Skeletal muscle satellite cell (primary cell): ENCODE results near the gene COL13A1.

Experiments used
- H3K27me3 ChIP-seq: 2 replicates; pipeline ENCODE4 v1.7.0; 2013; ENCODE audit warnings: low read length; ENCODE audit not compliant: control insufficient read depth, insufficient read depth
- H3K36me3 ChIP-seq: 2 replicates; pipeline ENCODE4 v1.7.0; 2013; ENCODE audit warnings: mild to moderate bottlenecking, control low read depth, low read length; ENCODE audit not compliant: insufficient read depth
- H3K4me1 ChIP-seq: 2 replicates; pipeline ENCODE4 v1.7.0; 2013; ENCODE audit warnings: low read length; ENCODE audit not compliant: control insufficient read depth, insufficient read depth
- H3K4me2 ChIP-seq: 2 replicates; pipeline ENCODE4 v1.7.0; 2013; ENCODE audit warnings: mild to moderate bottlenecking, low read length
- H3K4me3 ChIP-seq: 2 replicates; pipeline ENCODE4 v1.7.0; 2013; ENCODE audit warnings: low read length
- H3K9ac ChIP-seq: 2 replicates; pipeline ENCODE4 v1.7.0; 2013; ENCODE audit warnings: mild to moderate bottlenecking, low read depth, low read length, moderate library complexity
- H3K9me3 ChIP-seq: replicated peaks from 2 replicates; pipeline ENCODE4 v1.7.0; 2013; ENCODE audit warnings: mild to moderate bottlenecking, control low read depth, low read length

Gene COL13A1

GRCh38 chr10:69826094-69826493, 24.4 kb downstream of the COL13A1 start:
- Histone ChIP-seq H3K9ac (no peak overlapping the region), H3K9me3 (no peaks in the 10 kb centered on the region), H3K27me3 (no peaks in the 10 kb centered on the region), H3K4me3 (no peak overlapping the region), H3K4me1 (peaks cover 1% of the 10 kb centered on the region), H3K4me2 (no peak overlapping the region), H3K36me3 (no peaks in the 10 kb centered on the region)

DNA sequence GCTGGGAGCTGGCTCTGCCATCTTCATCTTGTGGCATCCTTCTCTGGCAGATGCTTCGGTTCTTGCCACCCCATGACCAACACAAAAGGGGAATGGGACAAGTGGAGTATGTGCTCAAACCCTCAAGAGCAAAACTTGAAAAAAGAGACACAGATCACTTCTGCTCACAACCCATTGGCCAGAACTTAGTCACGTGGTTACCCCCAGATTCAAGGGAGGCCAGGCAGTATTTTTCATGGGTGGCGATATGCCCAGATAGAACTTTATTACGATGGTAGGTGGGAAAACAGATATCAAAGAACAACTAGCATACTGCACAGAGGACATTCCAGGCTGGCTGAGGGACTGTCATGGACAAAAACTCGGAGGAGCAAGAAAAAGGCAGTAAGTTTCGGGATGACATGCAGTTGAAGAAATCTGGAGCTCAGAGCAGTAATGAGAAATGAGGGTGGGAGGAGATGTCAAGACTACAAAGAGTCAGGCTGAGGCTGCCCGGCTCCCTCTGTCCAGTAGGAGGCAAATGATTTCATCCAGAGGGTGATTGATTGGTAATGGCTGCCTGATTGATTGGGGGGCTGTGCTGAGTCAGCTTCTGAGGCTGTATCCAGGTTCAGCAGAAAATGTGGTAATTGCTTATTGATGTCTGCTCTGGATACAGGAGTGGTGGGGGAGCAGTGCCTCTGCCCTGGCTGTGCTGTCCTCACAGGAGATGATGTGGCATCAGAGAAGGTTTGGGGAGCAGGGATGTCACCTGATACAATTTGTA, 25.3 kb downstream of the COL13A1 start:
- Histone ChIP-seq H3K9ac (no peak overlapping the region), H3K4me2 (no peak overlapping the region), H3K27me3 (no peaks in the 10 kb centered on the region), H3K9me3 (no peaks in the 10 kb centered on the region), H3K4me3 (no peak overlapping the region), H3K4me1 (peaks cover 9% of the 10 kb centered on the region), H3K36me3 (no peaks in the 10 kb centered on the region)

DNA sequence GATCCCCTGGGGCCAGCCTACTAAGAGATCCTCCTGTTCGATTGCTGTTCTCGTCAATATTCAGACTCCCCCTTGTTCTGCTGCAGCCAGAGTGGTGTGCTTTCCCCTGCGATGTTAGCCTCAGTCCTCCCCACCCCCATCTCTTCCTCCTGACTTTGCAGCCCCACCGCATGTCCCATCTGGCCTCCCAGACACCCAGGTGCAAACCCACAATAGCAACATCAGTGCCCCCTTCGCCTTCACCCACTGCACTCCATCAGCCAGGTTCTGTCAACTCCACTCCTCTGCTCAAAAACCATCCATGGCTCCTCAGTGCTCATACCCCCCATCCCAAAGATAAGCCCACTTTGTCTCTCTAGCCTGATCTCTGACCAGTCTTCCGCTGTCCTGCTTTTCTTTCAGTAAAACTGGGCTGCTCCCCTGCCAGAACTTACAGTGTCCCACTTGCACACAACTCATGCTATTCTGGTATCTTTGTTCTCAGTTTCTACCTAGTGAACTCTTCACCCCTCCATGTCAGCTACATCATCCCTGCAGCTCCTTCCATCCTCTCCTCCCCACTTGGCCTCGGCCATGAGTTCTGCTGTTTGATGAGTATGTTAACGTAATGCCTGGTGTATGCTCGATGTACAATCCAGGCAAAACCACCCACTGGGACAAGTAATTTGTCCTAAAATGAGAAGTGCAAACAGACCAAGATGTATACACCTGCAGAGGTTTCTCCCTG, 26.6 kb downstream of the COL13A1 start:
- Histone ChIP-seq H3K27me3 (no peaks in the 10 kb centered on the region), H3K9me3 (no peaks in the 10 kb centered on the region), H3K4me2 (no peak overlapping the region), H3K4me1 (peaks cover 9% of the 10 kb centered on the region), H3K4me3 (no peak overlapping the region), H3K9ac (no peak overlapping the region), H3K36me3 (no peaks in the 10 kb centered on the region)

DNA sequence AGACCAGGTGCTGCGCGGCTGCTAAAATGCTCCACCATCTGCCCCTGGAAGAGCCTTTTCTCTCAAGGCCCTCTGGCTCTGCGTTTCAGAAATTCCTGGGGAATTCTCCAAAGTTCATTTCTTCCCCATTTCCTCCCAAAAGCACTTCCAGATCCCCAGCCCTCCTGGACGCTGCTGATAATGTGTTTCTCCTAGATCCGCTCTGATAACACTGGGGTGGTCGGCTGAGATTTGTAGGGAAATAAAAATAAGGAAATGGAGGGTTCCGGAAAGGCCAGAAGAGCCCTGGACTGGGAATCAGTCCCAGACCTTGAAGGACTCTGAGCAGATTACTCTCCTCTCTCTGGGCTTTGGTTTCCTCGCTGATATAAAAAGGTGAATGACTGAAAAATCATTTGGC, 28.1 kb downstream of the COL13A1 start:
- no peaks in the 10 kb centered on the region for H3K9me3 ChIP-seq
- H3K4me2 ChIP-seq, result no peak overlapping the region
- no peak overlapping the region for H3K4me3 ChIP-seq
- H3K36me3 ChIP-seq, result no peaks in the 10 kb centered on the region
- H3K27me3 ChIP-seq, result no peaks in the 10 kb centered on the region
- H3K9ac ChIP-seq, result no peak overlapping the region
- H3K4me1 ChIP-seq, result peaks cover 9% of the 10 kb centered on the region

GRCh38 chr10:69831231-69831855, 29.6 kb downstream of the COL13A1 start:
- Histone ChIP-seq H3K4me3 (no peak overlapping the region), H3K4me1 (peaks cover 9% of the 10 kb centered on the region), H3K27me3 (no peaks in the 10 kb centered on the region), H3K9ac (no peak overlapping the region), H3K36me3 (no peaks in the 10 kb centered on the region), H3K4me2 (no peak overlapping the region), H3K9me3 (no peaks in the 10 kb centered on the region)

DNA sequence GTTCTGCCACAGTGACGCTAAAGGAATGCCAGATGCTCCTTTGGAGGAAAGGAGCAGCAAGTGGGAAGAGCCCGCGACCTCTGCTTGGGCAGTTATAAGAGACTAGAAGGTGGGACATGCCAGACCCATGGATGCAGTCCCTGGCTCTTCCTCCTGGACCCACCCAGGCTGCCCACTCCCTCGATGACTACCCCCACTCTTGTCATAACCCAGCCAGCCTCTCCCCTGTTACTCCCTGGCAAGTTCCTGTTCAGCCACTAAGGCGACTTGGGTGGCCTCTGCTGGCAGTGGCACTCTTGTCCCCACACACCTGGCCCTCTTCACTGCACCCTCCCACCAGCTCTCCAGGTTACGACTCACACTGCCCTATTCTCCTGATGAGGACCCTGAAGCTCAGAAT, 33.5 kb downstream of the COL13A1 start:
- H3K4me3 ChIP-seq, result no peak overlapping the region
- no peak overlapping the region for H3K4me2 ChIP-seq
- H3K36me3 ChIP-seq, result no peaks in the 10 kb centered on the region
- H3K9me3 ChIP-seq, result no peaks in the 10 kb centered on the region
- no peaks in the 10 kb centered on the region for H3K27me3 ChIP-seq
- H3K4me1 ChIP-seq, result peaks cover 27% of the 10 kb centered on the region
- H3K9ac ChIP-seq, result no peak overlapping the region

DNA sequence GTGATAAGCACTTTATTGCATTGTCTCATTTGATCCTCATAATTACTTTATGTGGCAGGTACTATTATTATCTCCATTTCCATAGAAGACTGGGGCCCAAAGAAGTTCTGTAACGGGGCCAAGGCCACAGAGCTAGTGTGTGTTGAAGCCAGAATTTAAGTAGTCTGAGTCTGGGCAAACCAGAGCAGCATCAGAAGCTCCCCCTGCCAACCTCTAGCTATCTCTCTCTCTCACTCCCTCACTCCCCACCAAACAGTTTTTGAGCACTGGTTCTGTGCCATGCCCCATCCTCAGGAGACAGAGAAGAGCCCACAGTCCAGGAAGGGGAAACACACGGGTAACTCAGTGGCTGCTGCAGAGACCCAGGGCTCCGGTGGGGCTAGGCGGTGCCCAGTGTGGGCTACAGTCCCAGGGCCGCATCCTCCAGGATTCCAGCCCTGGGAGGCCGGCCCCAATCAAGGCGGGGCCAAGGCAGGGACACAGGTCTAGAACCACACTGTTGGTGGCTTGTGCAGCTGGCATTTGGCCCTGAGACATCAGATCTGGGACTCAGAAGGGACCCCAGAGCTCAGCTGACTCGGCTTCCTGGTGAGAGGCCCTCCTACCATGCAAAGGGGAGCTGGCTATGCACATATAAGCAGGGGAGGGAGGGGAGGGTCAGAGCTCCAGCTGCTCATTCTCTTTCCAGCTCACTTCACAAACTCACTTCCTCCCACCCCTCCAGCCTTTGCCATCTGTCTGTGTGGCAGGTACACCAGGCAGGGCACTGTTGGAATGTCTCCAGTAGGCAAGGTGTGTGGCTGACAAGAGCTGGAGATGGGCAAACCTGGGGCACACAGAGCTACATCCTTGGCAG, 34.4 kb downstream of the COL13A1 start:
- Histone ChIP-seq H3K4me3 (no peak overlapping the region), H3K36me3 (no peaks in the 10 kb centered on the region), H3K4me2 (no peak overlapping the region), H3K27me3 (no peaks in the 10 kb centered on the region), H3K9ac (no peak overlapping the region), H3K4me1 (peaks cover 31% of the 10 kb centered on the region), H3K9me3 (no peaks in the 10 kb centered on the region)

- Histone ChIP-seq H3K4me1 (peaks cover 25% of the 10 kb centered on the region), H3K27me3 (no peaks in the 10 kb centered on the region), H3K9me3 (no peaks in the 10 kb centered on the region), H3K9ac (no peak overlapping the region), H3K4me3 (no peak overlapping the region), H3K4me2 (no peak overlapping the region), H3K36me3 (no peaks in the 10 kb centered on the region)
Measured at GRCh38 chr10:69836731-69837030, 35.0 kb downstream of the COL13A1 start.

GRCh38 chr10:69837261-69837660, 35.6 kb downstream of the COL13A1 start:
- no peak overlapping the region for H3K4me2 ChIP-seq
- H3K27me3 ChIP-seq, result no peaks in the 10 kb centered on the region
- no peaks in the 10 kb centered on the region for H3K36me3 ChIP-seq
- no peaks in the 10 kb centered on the region for H3K9me3 ChIP-seq
- H3K4me3 ChIP-seq, result no peak overlapping the region
- peaks cover 23% of the 10 kb centered on the region for H3K4me1 ChIP-seq
- no peak overlapping the region for H3K9ac ChIP-seq

- Histone ChIP-seq H3K4me1 (peaks cover 23% of the 10 kb centered on the region), H3K9me3 (no peaks in the 10 kb centered on the region), H3K36me3 (no peaks in the 10 kb centered on the region), H3K9ac (no peak overlapping the region), H3K27me3 (no peaks in the 10 kb centered on the region), H3K4me2 (no peak overlapping the region), H3K4me3 (no peak overlapping the region)
Measured at GRCh38 chr10:69838418-69838817, 36.7 kb downstream of the COL13A1 start.

DNA sequence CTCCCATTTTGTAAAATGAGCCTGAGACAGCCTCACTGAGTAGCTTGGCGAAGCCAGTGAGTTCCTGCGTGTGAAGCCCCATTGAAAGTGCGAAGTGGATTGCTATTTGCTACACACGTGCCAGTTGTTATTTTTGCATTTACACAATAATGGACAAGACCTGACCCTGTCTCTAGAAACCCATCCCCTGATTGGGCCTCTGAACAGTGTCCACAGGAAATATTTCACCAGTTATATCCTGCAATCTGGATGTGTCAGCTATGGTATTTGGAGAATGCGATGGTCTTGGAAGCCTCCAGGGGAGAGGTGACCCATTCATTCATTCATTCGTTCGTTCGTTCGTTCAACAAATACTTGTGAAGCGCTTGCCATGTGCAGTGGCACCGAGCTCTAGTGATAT, 37.1 kb downstream of the COL13A1 start:
- no peaks in the 10 kb centered on the region for H3K9me3 ChIP-seq
- no peak overlapping the region for H3K4me3 ChIP-seq
- peaks cover 23% of the 10 kb centered on the region for H3K4me1 ChIP-seq
- H3K9ac ChIP-seq, result no peak overlapping the region
- no peak overlapping the region for H3K4me2 ChIP-seq
- H3K27me3 ChIP-seq, result no peaks in the 10 kb centered on the region
- H3K36me3 ChIP-seq, result no peaks in the 10 kb centered on the region
